G401 (cell line): ENCODE data around the gene RPS14. TPM values are rescaled to one million over a fixed set of nuclear protein-coding genes. Genes with fewer than 3 reads are reported as not detected.

ENCODE experiments used
- DNase-seq: peaks from one replicate; pipeline ENCODE4 v3.0.0-alpha.2; 2015; ENCODE audit warnings: low spot score
- in situ Hi-C: cut with HindIII; loops from 2 replicates; pipeline ENCODE4 v1.10.0; 2016; ENCODE audit warnings: low sequenced_read_pairs, mixed read lengths
- total RNA-seq: library from RNA; depleted of rRNA; stranded (reverse); fragments of >200 nt; shearing (Covaris generic); gene quantifications from 2 replicates; pipeline ENCODE4 v1.2.3, GENCODE V29; 2014

RPS14 gene
- total RNA-seq, 1 experiment from 2014 or later: 3,973 TPM

GRCh38 chr5:150451594-150451993, 2.1 kb upstream of the RPS14 start:
- in situ Hi-C loops: no loop called here
- DNase-seq: no peak

DNA sequence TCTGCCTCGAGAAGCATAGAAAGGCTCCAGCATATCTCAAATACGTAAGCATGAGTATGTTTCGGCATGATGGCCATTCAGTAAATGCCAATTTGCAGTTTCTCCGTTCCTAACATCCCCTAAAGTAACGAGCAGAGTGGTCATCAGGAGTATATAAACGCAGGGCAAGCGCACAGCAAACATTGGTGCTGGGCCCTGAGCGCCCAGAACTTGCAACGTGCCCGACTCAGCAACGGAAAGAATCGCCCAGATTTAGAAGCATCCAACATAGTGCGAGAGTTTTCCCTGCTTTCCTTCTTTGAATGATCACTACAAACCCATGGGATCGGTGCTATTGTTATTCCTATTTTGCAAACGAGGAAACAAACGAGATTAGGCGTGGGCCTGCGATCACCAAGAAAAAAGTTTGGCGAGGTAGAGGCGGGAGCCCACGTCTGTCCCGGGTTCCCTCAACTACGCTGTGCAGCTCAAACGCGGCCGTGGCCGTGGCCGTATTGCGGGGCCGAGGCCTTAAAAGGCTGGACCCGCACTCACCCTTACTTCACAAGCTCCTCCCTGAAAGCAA, 505 bp downstream of the RPS14 start:
- in situ Hi-C loops: no loop called here
- no peak for DNase-seq

DNA sequence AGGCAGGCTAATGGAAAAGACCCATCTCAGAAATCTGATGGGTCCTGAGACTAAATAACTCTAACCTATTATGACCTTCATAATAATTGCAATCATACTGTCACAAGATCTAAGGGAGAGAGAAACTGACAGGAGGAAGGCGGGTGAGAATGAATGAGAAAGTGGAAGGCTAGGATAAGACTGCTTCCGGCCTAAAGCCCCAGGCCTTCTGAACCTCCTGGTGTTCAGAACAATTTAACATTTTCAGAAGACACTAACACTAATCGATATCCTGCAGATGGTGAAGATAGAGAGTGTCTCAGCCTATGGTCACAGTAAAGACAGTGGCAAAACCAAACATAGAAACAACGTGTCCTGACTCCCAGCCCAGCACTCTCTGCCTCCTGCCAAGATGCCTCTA, 1.2 kb downstream of the RPS14 start:
- in situ Hi-C loops: no loop called here
- no peak for DNase-seq

DNA sequence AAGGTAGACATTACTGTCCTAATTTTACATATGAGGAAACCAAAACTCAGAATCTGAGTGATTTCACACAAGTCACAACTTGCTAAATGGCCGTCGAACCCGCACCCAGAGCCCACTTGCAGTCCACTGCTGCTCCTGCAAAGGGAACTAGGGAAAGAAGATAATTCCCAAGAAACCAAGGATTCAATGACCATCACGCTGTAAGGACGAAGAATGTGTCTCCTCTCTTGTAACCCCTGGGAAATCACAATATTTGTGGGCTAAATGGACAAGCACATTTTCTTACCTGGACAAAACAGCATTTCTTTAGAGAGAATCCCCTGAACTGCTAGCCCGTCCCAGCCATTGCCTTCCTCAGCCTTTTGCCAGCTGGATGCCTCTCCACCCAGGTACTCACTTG, 2.4 kb downstream of the RPS14 start:
- in situ Hi-C loops: no loop called here
- no peak for DNase-seq

DNA sequence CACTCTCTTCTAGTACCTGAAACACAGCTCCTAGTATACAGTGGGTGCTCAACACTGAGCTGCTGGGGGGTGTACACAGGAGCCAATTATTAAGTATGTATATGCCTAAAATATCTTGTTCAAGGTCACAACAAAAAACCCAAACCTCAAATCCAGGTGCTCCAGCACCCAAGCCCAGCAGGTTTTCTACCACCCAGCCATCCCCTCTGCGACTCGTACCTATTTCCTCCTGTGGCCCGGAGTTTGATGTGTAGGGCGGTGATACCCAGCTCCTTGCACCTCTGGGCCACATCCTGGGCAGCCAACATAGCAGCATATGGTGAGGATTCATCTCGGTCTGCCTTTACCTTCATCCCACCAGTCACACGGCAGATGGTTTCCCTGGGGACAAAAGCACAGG, 3.0 kb downstream of the RPS14 start:
- in situ Hi-C loops: no loop called here
- no peak for DNase-seq

- in situ Hi-C loops: no loop called here
- no peak for DNase-seq
Observed at GRCh38 chr5:150446088-150446487, 3.5 kb downstream of the RPS14 start.

GRCh38 chr5:150444770-150445169, 4.8 kb downstream of the RPS14 start:
- in situ Hi-C loops: no loop called here
- DNase-seq: no peak

DNA sequence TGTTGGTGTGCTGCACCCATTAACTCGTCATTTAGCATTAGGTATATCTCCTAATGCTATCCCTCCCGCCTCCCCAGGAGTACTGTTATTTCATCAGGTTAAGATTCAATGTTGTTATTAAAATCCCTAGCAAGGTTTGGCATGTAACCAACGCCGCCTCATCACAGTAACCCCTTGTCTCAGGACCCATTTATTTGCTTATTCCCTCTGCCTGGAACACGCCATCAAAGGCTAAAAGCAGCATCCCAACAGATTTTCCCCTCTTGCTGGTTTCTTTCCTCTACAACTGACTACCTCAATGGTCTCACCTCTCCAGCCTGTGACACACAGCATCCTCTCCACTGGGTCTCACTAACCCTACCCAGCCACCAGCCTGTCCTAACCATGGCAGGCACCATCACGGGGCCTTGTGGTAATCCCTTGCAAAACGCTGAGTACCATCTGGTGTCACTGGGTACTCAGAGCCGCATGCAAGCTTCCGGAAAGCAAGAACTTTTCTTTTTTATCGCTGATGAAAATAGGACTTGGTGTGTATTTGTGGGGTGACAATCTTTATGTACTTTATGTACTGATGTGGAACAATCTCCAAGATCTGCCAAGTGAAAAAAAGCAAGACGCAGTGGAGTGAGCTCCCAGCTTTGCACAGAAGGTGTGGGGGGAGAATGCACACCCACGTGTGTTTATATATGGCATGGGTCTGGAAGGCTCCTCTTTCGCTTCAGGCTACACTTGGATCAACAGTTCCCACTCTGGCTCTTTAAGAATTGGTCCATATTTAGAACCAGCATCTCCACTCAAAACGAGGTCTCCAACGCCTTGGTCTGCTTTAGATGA, 6.1 kb downstream of the RPS14 start:
- in situ Hi-C loops: no loop called here
- DNase-seq: no peak

GRCh38 chr5:150442699-150443080, 6.8 kb downstream of the RPS14 start:
- in situ Hi-C loops: no loop called here
- DNase-seq: no peak

- peak; percentile 53 for DNase-seq
- in situ Hi-C loops: no loop called here
Observed at GRCh38 chr5:150441813-150442698, 7.5 kb downstream of the RPS14 start.

- DNase-seq: no peak
- in situ Hi-C loops: no loop called here
Observed at GRCh38 chr5:150440948-150441812, 8.4 kb downstream of the RPS14 start.

DNA sequence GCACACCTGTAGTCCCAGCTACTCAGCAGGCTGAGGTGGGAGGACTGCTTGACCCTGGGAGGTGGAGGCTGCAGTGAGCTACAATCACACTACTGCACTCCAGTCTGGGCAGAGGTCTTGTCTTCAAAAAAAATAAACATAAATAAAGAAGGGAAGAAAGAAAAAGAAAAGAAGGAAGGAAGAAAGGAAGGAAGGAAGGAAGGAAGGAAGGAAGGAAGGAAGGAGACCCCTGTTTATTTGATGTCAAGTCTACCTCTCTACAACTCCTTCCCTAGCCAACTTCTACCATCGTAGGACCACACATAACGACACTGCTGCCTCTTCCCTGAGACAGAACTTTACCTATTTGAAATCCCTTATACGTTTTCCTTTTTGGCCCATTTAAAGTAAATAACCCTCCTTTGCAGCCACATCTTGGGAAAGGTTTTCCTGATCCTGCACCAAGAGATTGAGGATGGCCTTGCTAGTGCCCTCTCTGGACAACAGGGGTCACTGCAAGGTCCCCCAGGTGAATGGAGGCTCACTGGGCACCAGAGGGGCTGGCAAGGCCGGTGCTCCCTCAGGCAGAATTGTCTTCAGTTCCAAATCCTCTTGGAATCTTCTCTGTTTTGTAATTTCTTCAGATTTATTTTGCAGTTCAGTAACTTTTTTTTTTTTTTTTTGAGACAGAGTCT, 10.5 kb downstream of the RPS14 start:
- DNase-seq: peak; percentile 59
- in situ Hi-C loops: no loop called here

GRCh38 chr5:150436141-150436680, 13.3 kb downstream of the RPS14 start:
- in situ Hi-C loops: no loop called here
- DNase-seq: peak; percentile 91

GRCh38 chr5:150434464-150434863, 15.1 kb downstream of the RPS14 start:
- no peak for DNase-seq
- in situ Hi-C loops: no loop called here

DNA sequence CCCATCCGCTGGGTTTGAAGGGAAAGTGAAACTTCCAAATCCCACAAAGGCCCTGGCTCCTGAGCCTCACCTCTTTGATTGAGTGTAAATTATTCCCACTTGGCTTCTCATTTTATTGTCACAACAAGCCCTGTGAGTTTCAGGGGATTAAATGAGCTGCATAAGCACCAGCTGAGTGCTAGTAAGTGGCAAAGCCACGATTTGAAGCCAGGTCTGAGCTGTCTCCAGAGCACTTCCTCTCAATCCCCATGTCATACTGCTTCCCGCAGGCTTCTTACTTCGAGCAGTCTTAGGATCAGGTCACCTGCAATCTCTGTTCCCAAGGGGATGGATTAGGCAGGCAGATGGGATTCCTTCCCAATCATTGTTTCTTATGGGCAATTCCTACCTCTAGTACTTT, 18.0 kb downstream of the RPS14 start:
- DNase-seq: no peak
- in situ Hi-C loops: no loop called here

DNA sequence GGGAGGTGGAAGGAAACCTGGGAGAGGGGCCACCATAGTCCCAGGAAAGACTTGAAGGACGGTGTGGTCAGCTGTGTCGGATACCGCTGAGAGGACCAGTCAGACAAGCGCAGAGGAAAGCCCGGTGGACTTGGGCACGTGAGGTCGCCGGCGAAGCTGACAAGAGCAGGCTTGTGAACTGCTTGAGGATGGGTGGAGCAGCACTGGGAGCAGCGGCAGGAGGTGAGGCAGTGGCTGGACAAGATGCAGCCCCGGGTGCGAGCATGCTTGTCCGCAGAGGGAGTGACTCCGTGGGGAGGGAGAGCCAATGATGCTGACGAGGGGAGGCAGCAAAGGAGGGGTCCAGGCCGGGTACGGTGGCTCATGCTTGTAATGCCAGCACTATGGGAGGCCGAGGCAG, 18.5 kb downstream of the RPS14 start:
- DNase-seq: no peak
- in situ Hi-C loops: no loop called here

- DNase-seq: no peak
- in situ Hi-C loops: no loop called here
Observed at GRCh38 chr5:150429410-150429873, 20.1 kb downstream of the RPS14 start.

DNA sequence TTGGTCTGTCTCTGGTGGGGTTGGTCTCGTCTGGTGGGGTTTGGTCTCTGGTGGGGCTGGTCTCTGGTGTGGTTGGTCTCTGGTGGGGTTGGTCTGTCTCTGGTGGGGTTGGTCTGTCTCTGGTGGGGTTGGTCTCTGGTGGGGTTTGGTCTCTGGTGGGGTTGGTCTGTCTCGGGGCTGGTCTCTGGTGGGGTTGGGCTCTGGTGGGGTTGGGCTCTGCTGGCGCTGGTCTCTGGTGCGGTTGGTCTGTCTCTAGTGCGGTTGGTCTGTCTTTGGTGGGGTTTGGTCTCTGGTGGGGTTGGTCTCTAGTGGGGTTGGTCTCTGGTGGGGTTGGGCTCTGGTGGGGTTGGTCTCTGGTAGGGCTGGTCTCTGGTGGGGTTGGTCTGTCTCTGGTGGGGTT, 20.6 kb downstream of the RPS14 start:
- in situ Hi-C loops: no loop called here
- DNase-seq: no peak
